ENCODE results near the gene SCN2A. TPM values are rescaled to one million over a fixed set of nuclear protein-coding genes. Genes with fewer than 3 reads are reported as not detected.
"Not testable (repeated sequence)": the region's sequence is repeated elsewhere in the genome, so short reads cannot be mapped to it uniquely, and the experiment has no call there.

The SCN2A gene
- total and polyA plus RNA-seq, 2 of the 4 experiments (the other 2 are of a cell fraction): 0.24 to 0.54 TPM

- H4K91ac ChIP-seq (ENCODE audit: insufficient read depth, low read depth, low read length); H4K8ac ChIP-seq (ENCODE audit: low read depth in 2 of 2, low read length in 2 of 2); ATAC-seq (ENCODE audit: low read depth); H3K9ac ChIP-seq (ENCODE audit: low read depth, low read length); H3K4me1 ChIP-seq (ENCODE audit: control insufficient read depth, insufficient read depth, low read length); H3K9me3 ChIP-seq (ENCODE audit: control insufficient read depth, insufficient read depth, low read length); H3K36me3 ChIP-seq (ENCODE audit: control insufficient read depth, insufficient read depth, low read length); in situ Hi-C loops (cut with MboI; ENCODE audit: low sequenced_read_pairs); intact Hi-C loops (cut with micrococcal nuclease); H3K23ac ChIP-seq (ENCODE audit: low read depth, low read length); H3K27me3 ChIP-seq (ENCODE audit: control insufficient read depth, insufficient read depth, low read length); H2BK20ac ChIP-seq (ENCODE audit: low read depth, low read length); H2AK9ac ChIP-seq (replicated peaks; ENCODE audit: low read depth, low read length, poor library complexity); H2AFZ ChIP-seq (replicated peaks; ENCODE audit: low read length, poor library complexity); H3K4me2 ChIP-seq (ENCODE audit: low read depth, low read length); H3K4ac ChIP-seq (ENCODE audit: low read depth, low read length); H2BK15ac ChIP-seq (ENCODE audit: low read depth, low read length); CTCF ChIA-PET; H3K56ac ChIP-seq (ENCODE audit: extremely low read depth, insufficient read depth, low read length); H2BK120ac ChIP-seq (ENCODE audit: low read depth, low read length); H3K14ac ChIP-seq (replicated peaks; ENCODE audit: low read depth, low read length); H4K20me1 ChIP-seq (ENCODE audit: insufficient read depth, low read length); H3K18ac ChIP-seq (ENCODE audit: low read depth, low read length); H3K4me3 ChIP-seq (ENCODE audit: insufficient read depth, low read depth, low read length); dilution Hi-C loops (cut with HindIII; ENCODE audit: low sequenced_read_pairs, unreplicated experiment); H4K5ac ChIP-seq (ENCODE audit: low read depth, low read length); H2BK5ac ChIP-seq (ENCODE audit: low read depth, low read length, poor library complexity, severe bottlenecking); H3K79me1 ChIP-seq (ENCODE audit: low read depth in 1 of 2, low read length in 2 of 2); BruUV-seq (replicated peaks); H3K9me1 ChIP-seq (ENCODE audit: insufficient read depth, low read length); DNase-seq; H2AK5ac ChIP-seq (ENCODE audit: low read depth, low read length); POLR2A ChIA-PET (ENCODE audit: unreplicated experiment); H3K27ac ChIP-seq (ENCODE audit: insufficient read depth, low read length): not testable (repeated sequence)
- WGBS, 2 experiments (ENCODE audit: extremely low coverage in 2 of 2, insufficient read length in 1 of 2): no CpG with 5 or more reads among the region's 2 CpGs
Observed at GRCh38 chr2:165344276-165344675, 105.1 kb downstream of the SCN2A start.
